Activated naive CD4-positive, alpha-beta T cell treated with anti-CD3 and anti-CD28 coated beads, Interleukin-2, amount 50 U/mL, for 24 hours (primary cell): ENCODE results near the gene ITGB3BP.
"Not testable (repeated sequence)": the region's sequence is repeated elsewhere in the genome, so short reads cannot be mapped to it uniquely, and the experiment has no call there.

Source experiments
- H3K27ac Mint-ChIP-seq: one replicate; pipeline ENCODE4 v1.8.0; 2021; ENCODE audit warnings: mild to moderate bottlenecking, mixed read lengths
- H3K27me3 Mint-ChIP-seq: one replicate; pipeline ENCODE4 v1.8.0; 2021; ENCODE audit warnings: mixed read lengths
- H3K36me3 Mint-ChIP-seq: one replicate; pipeline ENCODE4 v1.8.0; 2021; ENCODE audit warnings: mixed read lengths
- H3K4me1 Mint-ChIP-seq: one replicate; pipeline ENCODE4 v1.8.0; 2021; ENCODE audit warnings: mixed read lengths
- H3K4me3 Mint-ChIP-seq: one replicate; pipeline ENCODE4 v1.8.0; 2021; ENCODE audit warnings: mild to moderate bottlenecking, mixed read lengths
- H3K9me3 Mint-ChIP-seq: one replicate; pipeline ENCODE4 v1.8.0; 2021; ENCODE audit warnings: mixed read lengths

ITGB3BP gene

GRCh38 chr1:63533931-63534330, 10.9 kb upstream of the ITGB3BP start:
- no peaks in the 10 kb centered on the region for H3K4me1 Mint-ChIP-seq
- no peaks in the 10 kb centered on the region for H3K9me3 Mint-ChIP-seq
- no peak overlapping the region for H3K27ac Mint-ChIP-seq
- no peaks in the 10 kb centered on the region for H3K27me3 Mint-ChIP-seq
- peaks cover 4% of the 10 kb centered on the region for H3K36me3 Mint-ChIP-seq
- H3K4me3 Mint-ChIP-seq = no peak overlapping the region

- Mint-ChIP-seq H3K9me3 (no peaks in the 10 kb centered on the region), H3K27me3 (no peaks in the 10 kb centered on the region), H3K4me1 (no peaks in the 10 kb centered on the region), H3K27ac (no peak overlapping the region), H3K36me3 (peaks cover 5% of the 10 kb centered on the region), H3K4me3 (no peak overlapping the region)
Measured at GRCh38 chr1:63532727-63533126, 9.7 kb upstream of the ITGB3BP start.

GRCh38 chr1:63524201-63524600, 1.2 kb upstream of the ITGB3BP start:
- Mint-ChIP-seq H3K36me3 (peaks cover 3% of the 10 kb centered on the region), H3K4me3 (peak overlapping the region; percentile 94), H3K27me3 (no peaks in the 10 kb centered on the region), H3K9me3 (no peaks in the 10 kb centered on the region), H3K27ac (peak overlapping the region; percentile 74), H3K4me1 (peaks cover 38% of the 10 kb centered on the region)

- peaks cover 38% of the 10 kb centered on the region for H3K4me1 Mint-ChIP-seq
- H3K27me3 Mint-ChIP-seq = no peaks in the 10 kb centered on the region
- H3K27ac Mint-ChIP-seq = peak overlapping the region; percentile 99
- H3K9me3 Mint-ChIP-seq = no peaks in the 10 kb centered on the region
- peak overlapping the region; percentile 94 for H3K4me3 Mint-ChIP-seq
- H3K36me3 Mint-ChIP-seq = peaks cover 3% of the 10 kb centered on the region
Measured at GRCh38 chr1:63523738-63524137, 713 bp upstream of the ITGB3BP start.

GRCh38 chr1:63516629-63517028, 6.4 kb downstream of the ITGB3BP start:
- Mint-ChIP-seq H3K27me3 (no peaks in the 10 kb centered on the region), H3K4me1 (peaks cover 21% of the 10 kb centered on the region), H3K4me3 (no peak overlapping the region), H3K36me3 (peaks cover 5% of the 10 kb centered on the region), H3K9me3 (no peaks in the 10 kb centered on the region), H3K27ac (no peak overlapping the region)

- Mint-ChIP-seq H3K9me3 (no peaks in the 10 kb centered on the region), H3K27ac (no peak overlapping the region), H3K36me3 (peaks cover 10% of the 10 kb centered on the region), H3K4me3 (no peak overlapping the region), H3K4me1 (peaks cover 5% of the 10 kb centered on the region), H3K27me3 (no peaks in the 10 kb centered on the region)
Measured at GRCh38 chr1:63512584-63512983, 10.4 kb downstream of the ITGB3BP start.

GRCh38 chr1:63509718-63510117, 13.3 kb downstream of the ITGB3BP start:
- no peaks in the 10 kb centered on the region for H3K9me3 Mint-ChIP-seq
- no peak overlapping the region for H3K4me3 Mint-ChIP-seq
- no peak overlapping the region for H3K27ac Mint-ChIP-seq
- H3K36me3 Mint-ChIP-seq = peaks cover 16% of the 10 kb centered on the region
- no peaks in the 10 kb centered on the region for H3K27me3 Mint-ChIP-seq
- H3K4me1 Mint-ChIP-seq = no peaks in the 10 kb centered on the region

- Mint-ChIP-seq H3K27ac (no peak overlapping the region), H3K36me3 (peaks cover 12% of the 10 kb centered on the region), H3K27me3 (no peaks in the 10 kb centered on the region), H3K4me1 (no peaks in the 10 kb centered on the region), H3K9me3 (no peaks in the 10 kb centered on the region), H3K4me3 (no peak overlapping the region)
Measured at GRCh38 chr1:63506782-63507181, 16.2 kb downstream of the ITGB3BP start.

- H3K36me3 Mint-ChIP-seq = peaks cover 24% of the 10 kb centered on the region
- H3K27ac Mint-ChIP-seq = no peak overlapping the region
- no peak overlapping the region for H3K4me3 Mint-ChIP-seq
Measured at GRCh38 chr1:63501256-63501655, 21.8 kb downstream of the ITGB3BP start.

GRCh38 chr1:63498106-63498505, 24.9 kb downstream of the ITGB3BP start:
- peaks cover 21% of the 10 kb centered on the region for H3K36me3 Mint-ChIP-seq
- H3K4me3 Mint-ChIP-seq = no peak overlapping the region
- peaks cover 7% of the 10 kb centered on the region for H3K4me1 Mint-ChIP-seq
- no peaks in the 10 kb centered on the region for H3K9me3 Mint-ChIP-seq
- H3K27me3 Mint-ChIP-seq = no peaks in the 10 kb centered on the region
- H3K27ac Mint-ChIP-seq = no peak overlapping the region

More at GRCh38 chr1:63501256-63501655, 21.8 kb downstream of the ITGB3BP start:
- Mint-ChIP-seq H3K27me3 (no peaks in the 10 kb centered on the region), H3K9me3 (no peaks in the 10 kb centered on the region), H3K4me1 (peaks cover 7% of the 10 kb centered on the region)

- Mint-ChIP-seq H3K36me3 (peaks cover 24% of the 10 kb centered on the region), H3K9me3 (no peaks in the 10 kb centered on the region), H3K27me3 (no peaks in the 10 kb centered on the region), H3K4me3 (no peak overlapping the region), H3K4me1 (peaks cover 8% of the 10 kb centered on the region), H3K27ac (no peak overlapping the region)
Measured at GRCh38 chr1:63497577-63497976, 25.4 kb downstream of the ITGB3BP start.

- no peaks in the 10 kb centered on the region for H3K27me3 Mint-ChIP-seq
- H3K4me3 Mint-ChIP-seq = no peak overlapping the region
- no peaks in the 10 kb centered on the region for H3K9me3 Mint-ChIP-seq
- H3K27ac Mint-ChIP-seq = no peak overlapping the region
- peaks cover 2% of the 10 kb centered on the region for H3K4me1 Mint-ChIP-seq
- peaks cover 7% of the 10 kb centered on the region for H3K36me3 Mint-ChIP-seq
Measured at GRCh38 chr1:63487336-63488065, 35.5 kb downstream of the ITGB3BP start.

- no peaks in the 10 kb centered on the region for H3K4me1 Mint-ChIP-seq
- no peaks in the 10 kb centered on the region for H3K9me3 Mint-ChIP-seq
- H3K27me3 Mint-ChIP-seq = no peaks in the 10 kb centered on the region
- no peak overlapping the region for H3K27ac Mint-ChIP-seq
- no peak overlapping the region for H3K4me3 Mint-ChIP-seq
- H3K36me3 Mint-ChIP-seq = peaks cover 6% of the 10 kb centered on the region
Measured at GRCh38 chr1:63486629-63487028, 36.4 kb downstream of the ITGB3BP start.

GRCh38 chr1:63480057-63480456, 43.0 kb downstream of the ITGB3BP start:
- Mint-ChIP-seq H3K9me3 (no peaks in the 10 kb centered on the region), H3K4me1 (no peaks in the 10 kb centered on the region), H3K4me3 (no peak overlapping the region), H3K27me3 (no peaks in the 10 kb centered on the region), H3K27ac (no peak overlapping the region), H3K36me3 (peaks cover 6% of the 10 kb centered on the region)

- no peak overlapping the region for H3K27ac Mint-ChIP-seq
- no peaks in the 10 kb centered on the region for H3K9me3 Mint-ChIP-seq
- H3K36me3 Mint-ChIP-seq = peaks cover 7% of the 10 kb centered on the region
- H3K27me3 Mint-ChIP-seq = no peaks in the 10 kb centered on the region
- no peaks in the 10 kb centered on the region for H3K4me1 Mint-ChIP-seq
- H3K4me3 Mint-ChIP-seq = no peak overlapping the region
Measured at GRCh38 chr1:63475761-63476160, 47.3 kb downstream of the ITGB3BP start.

- not testable (repeated sequence) for H3K27ac Mint-ChIP-seq, H3K9me3 Mint-ChIP-seq, H3K4me1 Mint-ChIP-seq, H3K36me3 Mint-ChIP-seq, H3K27me3 Mint-ChIP-seq, H3K4me3 Mint-ChIP-seq
Measured at GRCh38 chr1:63468683-63469082, 54.3 kb downstream of the ITGB3BP start.

GRCh38 chr1:63466759-63467158, 56.3 kb downstream of the ITGB3BP start:
- Mint-ChIP-seq H3K27me3 (no peaks in the 10 kb centered on the region), H3K4me1 (peaks cover 3% of the 10 kb centered on the region), H3K9me3 (peaks cover 8% of the 10 kb centered on the region), H3K4me3 (no peak overlapping the region), H3K27ac (no peak overlapping the region), H3K36me3 (peaks cover 22% of the 10 kb centered on the region)
